ENCODE measurements around the gene SERPINE2.

DNA sequence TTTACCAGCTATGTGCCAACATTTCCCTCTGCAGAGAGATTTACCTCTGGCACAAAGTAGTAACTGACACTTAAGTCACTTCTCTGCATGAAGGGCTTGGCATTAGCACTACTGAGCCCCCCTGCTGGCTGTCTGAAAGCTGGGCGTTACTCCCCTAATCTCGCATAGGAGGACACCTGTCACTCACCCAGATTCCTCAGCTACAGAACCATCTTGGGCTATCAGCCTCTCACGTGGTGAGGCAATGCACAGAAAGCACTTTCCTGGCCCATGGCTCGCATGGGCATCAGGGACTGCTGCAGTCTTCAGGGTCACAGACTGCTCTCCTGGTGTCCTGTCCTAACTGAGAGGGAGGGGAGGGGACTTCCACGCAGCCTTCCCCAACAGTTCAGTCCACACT lies 12.0 kb downstream of the SERPINE2 start:
- TF ChIP-seq, protein P1, sequence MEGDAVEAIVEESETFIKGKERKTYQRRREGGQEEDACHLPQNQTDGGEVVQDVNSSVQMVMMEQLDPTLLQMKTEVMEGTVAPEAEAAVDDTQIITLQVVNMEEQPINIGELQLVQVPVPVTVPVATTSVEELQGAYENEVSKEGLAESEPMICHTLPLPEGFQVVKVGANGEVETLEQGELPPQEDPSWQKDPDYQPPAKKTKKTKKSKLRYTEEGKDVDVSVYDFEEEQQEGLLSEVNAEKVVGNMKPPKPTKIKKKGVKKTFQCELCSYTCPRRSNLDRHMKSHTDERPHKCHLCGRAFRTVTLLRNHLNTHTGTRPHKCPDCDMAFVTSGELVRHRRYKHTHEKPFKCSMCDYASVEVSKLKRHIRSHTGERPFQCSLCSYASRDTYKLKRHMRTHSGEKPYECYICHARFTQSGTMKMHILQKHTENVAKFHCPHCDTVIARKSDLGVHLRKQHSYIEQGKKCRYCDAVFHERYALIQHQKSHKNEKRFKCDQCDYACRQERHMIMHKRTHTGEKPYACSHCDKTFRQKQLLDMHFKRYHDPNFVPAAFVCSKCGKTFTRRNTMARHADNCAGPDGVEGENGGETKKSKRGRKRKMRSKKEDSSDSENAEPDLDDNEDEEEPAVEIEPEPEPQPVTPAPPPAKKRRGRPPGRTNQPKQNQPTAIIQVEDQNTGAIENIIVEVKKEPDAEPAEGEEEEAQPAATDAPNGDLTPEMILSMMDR (IDR thresholded peaks at IDR 0.05; ENCODE audit: extremely low read depth in 1 of 2, insufficient read depth in 1 of 2, low read depth in 1 of 2, low read length in 2 of 2), result no peak
- TF ChIP-seq POLR2A (IDR thresholded peaks at IDR 0.05; ENCODE audit: low read depth, low read length) (no peak), POLR2AphosphoS5 (IDR thresholded peaks at IDR 0.05; ENCODE audit: insufficient read depth, low read depth, low read length) (no peak), EZH2 (IDR thresholded peaks at IDR 0.05; ENCODE audit: borderline replicate concordance, low read depth, low read length, severe bottlenecking) (no peak), MYC (IDR thresholded peaks at IDR 0.05; ENCODE audit: low read depth, low read length) (no peak)

Measured in endothelial cell of umbilical vein (primary cell).